Stimulated activated CD4-positive, alpha-beta T cell treated with anti-CD3 and anti-CD28 coated beads, Interleukin-4, amount 100 ng/mL, for 1 hour (primary cell): Measurements from ENCODE around the gene PTH2.

Source experiments
- DNase-seq: peaks from one replicate; pipeline ENCODE4 v3.0.0-alpha.2; 2020

PTH2 gene

DNA sequence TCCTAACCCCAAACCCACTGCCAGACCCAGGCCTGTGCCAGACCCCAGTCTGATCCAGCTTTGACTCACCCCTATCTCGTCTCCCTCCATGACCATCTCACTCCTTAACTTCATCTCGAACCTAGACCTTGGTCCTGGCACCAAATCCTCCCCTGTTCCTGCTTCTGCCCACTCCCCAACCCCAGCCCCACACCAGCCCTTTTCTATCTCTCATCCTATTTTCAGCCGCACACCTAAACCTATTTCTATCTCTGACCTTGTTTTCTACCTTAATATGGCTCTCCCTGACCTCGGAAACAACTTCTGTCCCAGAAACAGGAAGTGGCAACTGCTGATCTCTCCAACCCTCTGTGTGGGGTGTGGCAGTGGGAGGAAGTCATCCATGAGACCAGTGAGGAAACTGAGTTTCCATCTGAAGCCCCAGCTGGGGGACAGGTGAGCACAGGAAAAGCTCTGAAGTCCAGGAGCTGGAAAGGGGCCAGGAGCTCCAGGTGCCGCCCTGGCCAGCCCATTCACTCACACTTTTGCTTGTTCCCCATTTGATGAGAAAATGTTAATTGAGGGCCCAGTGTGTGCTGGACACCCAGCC lies 13.7 kb downstream of the PTH2 start:
- DNase-seq, result no peak

DNA sequence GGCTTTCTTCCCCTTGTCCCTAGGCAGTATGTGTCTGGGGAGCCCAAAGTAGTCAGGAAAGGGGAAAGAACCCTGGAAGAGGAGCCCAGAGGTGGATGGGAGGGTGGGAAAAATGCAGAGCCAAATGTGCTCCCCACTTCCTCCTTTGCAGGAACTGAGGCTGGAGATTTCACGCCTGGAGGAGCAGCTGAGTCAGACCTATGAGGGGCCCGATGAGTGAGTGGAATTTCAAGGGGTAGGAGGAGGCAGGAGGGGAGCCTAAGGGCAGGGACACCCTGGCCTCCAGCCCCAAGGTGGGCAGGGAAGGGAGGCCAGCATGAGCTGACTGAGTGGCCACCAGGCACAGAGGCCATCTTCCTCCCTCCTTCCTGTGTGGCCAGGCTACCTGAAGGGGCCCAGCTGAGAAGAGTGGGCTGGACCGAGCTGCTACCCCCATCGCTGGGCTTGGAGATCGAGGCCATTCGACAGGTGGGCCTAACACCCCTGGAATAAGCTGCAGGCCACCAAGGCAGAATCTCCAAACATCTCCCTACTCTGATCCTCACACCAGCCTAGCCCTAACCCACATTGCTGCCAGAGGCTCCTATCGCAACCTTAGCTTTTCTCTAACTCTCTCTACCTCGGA lies 14.3 kb downstream of the PTH2 start:
- DNase-seq, result no peak

- DNase-seq, result no peak
Observed at GRCh38 chr19:49407482-49408015, 15.7 kb downstream of the PTH2 start.

DNA sequence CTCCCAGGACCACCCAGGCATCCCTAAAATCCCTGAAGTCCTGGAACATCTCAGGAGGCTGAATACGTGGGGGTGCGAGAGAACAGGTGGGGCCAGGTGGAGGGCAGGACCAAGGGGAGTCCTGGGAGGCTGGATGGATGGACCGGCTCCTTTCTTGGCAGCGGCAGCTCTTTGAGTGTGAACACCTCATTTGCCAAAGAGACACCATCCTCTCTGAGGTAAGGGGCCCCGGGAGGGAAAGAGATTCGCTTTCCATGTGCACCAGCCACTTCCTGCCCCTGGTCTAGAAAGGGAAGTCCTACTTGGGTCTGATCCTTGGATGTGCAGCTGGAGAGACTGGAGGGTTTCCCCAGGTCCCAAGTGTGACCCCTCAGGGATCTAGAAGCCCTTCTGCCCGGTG lies 16.2 kb downstream of the PTH2 start:
- DNase-seq, result no peak

DNA sequence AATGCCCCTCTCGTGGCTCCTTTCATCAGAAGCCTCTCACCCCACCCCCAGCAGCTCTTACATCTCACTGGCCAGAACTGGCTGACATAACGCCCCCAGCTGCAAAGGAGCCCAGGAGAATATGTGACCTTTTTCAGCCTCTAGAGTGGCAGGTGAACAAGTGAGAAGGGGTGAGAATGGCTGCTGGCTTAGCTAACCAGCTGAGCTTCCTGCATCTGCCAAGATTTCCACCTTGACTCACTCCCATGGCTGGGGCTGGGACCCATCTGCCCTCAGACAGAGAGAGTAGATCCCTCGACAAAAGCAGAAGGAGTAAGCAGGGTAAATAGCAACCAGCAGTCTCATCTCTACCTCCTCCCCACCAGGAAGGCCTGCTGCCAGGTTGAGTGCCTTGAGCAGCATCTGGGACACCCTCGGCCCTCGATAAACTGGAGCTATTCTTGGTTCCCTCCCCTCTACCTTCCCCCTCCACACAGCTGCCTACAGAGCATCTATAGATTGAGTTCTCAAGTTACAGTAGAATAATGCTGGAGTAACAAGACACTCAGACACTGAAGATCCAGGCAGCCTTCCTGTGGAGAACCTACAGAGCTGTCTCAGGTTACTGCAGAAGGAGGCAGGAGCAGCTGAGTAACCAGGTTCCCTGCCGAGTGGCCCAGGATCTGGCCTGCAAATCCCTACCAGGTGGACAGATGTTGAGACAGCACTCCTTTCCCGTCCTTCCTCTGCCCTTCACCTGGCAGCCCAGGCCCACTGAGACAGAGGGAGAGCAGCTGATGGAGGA lies 19.6 kb downstream of the PTH2 start:
- DNase-seq, result no peak

DNA sequence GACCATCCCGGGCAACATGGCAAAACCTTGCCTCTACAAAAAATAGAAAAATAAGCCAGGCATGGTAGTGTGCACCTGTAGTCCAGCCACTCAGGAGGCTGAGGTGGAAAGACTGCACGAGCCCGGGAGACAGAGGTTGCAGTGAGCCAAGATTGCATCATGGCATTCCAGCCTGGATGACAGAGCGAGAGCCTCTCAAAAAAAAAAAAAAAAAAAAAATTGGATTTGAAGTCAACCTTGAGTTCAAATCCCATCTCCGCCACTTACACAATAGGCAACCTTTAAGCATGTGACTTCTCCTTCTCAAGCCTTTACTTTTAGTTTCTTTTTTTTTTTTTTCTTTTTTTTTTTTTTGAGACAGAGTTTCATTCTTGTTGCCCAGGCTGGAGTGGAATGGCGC lies 23.2 kb downstream of the PTH2 start:
- DNase-seq, result no peak

GRCh38 chr19:49398931-49399330 lies 24.3 kb downstream of the PTH2 start:
- DNase-seq, result no peak

GRCh38 chr19:49398001-49398615 lies 25.1 kb downstream of the PTH2 start:
- DNase-seq, result no peak

GRCh38 chr19:49396738-49397505 lies 26.3 kb downstream of the PTH2 start:
- DNase-seq, result no peak

- DNase-seq, result no peak
Observed at GRCh38 chr19:49395581-49396407, 27.4 kb downstream of the PTH2 start.

- no peak for DNase-seq
Observed at GRCh38 chr19:49393881-49394280, 29.4 kb downstream of the PTH2 start.

- DNase-seq, result peak; percentile 78
Observed at GRCh38 chr19:49391581-49392399, 31.5 kb downstream of the PTH2 start.

DNA sequence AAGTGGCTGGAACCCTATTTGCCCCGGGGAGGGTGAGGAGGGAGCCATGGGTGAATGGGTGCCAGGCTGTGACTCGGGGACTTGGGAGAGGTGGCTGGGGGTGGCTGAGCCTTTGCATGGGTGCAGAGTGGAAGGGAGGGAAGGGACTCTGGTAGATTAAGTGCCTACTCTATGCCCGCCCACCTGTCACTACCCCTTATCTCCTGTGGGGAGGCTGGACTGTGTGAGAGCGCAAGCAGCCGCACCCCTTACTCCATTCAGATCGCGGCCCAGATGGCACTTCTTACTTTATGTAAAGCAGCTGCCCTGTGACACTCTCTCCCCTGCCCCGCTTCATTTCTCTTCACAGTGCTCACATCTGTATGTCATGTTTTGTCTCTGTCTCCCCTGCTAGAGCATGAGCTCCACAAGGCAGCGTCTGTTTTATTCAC lies 32.3 kb downstream of the PTH2 start:
- no peak for DNase-seq

DNA sequence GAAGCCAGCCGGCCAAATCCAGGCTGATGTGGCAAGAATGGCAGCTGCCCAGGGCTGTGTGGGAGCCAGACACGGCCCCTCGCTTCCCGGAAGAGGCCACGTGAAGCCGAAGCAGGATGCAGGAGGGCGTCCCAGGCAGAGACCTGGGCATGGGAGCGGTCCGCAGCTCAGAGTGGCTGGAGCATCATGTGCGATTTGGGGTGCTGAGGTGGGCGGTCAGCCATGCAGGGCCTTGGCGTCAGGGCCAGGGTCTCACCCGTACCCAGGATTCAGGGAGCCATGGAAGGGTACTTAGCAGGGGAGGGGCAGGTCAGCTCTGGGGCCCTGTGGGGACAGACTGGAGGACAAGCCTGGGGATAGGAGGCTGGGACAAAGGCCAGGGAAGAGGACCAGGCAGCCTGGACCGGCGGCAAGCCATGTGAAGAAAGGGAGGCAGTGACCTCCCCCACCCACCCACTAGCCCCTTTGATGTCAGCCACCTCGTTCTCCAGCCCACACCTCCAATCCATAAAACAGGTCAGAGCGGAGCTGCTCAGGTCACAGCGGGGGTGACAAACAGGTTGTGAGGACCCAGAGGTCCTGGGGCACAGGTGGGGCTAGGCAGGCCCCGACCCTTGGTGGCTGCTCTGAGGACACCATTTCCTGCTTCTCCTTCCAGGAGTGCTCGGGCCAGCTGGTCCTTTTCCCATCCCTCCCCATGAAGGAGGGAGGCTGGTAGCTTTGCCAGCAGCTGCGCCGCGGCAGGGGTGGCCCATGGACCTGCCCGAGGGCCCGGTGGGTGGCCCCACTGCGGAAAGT lies 32.9 kb downstream of the PTH2 start:
- no peak for DNase-seq

- no peak for DNase-seq
Observed at GRCh38 chr19:49389406-49389805, 33.8 kb downstream of the PTH2 start.

DNA sequence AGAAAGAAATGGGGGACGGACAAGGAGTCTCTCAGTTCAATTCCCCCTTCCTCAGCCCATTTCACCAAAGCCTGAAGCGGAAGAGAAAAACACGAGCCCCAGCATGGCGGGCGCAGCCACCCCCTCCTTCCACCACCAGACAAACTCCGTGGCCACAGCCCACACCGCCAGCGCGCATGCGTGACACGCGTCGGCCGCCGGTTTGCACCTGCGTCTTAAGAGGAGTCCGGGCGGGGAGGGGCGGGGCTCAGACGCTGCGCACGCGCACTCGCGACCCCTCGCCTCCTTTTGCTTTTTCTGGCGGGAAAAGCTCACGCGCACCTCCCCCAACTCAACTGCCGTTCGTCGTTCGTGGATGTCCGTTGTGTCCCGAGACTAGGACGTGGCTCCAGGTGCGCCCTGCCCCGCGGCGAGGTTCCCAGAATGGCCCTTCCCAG lies 35.3 kb downstream of the PTH2 start, which contains the start of gene KASH5:
TSS of gene KASH5 (plus strand) at position 314 of the 437 bp plus-strand sequence. CDS start 2,635 bp downstream, outside the sequence.
- DNase-seq, result peak; percentile 91

DNA sequence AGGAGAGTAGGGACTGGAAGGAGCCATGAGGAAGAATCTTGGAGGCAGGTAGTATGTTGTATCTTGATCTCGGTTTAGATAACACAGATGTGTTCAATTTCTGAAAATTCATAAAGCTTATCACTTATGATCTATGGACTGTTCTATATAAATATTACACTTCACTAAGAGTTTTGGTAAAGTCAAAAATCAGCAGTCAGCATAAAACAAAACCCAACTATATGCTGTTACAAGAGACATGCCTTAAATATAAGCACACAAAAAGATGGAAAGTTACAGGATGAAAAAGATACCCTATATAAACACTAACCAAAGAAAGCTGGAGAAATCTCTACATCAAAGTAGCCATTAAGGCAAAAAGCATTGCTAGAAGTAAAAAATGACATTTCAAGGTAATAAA lies 39.6 kb downstream of the PTH2 start:
- DNase-seq, result no peak

GRCh38 chr19:49382639-49383038 lies 40.6 kb downstream of the PTH2 start:
- DNase-seq, result no peak

GRCh38 chr19:49380391-49380790 lies 42.9 kb downstream of the PTH2 start:
- no peak for DNase-seq

GRCh38 chr19:49378512-49378911 lies 44.7 kb downstream of the PTH2 start:
- no peak for DNase-seq
